ENCODE results near the gene NLRP6.
"Not testable (repeated sequence)": the region's sequence is repeated elsewhere in the genome, so short reads cannot be mapped to it uniquely, and the experiment has no call there.

The NLRP6 gene

DNA sequence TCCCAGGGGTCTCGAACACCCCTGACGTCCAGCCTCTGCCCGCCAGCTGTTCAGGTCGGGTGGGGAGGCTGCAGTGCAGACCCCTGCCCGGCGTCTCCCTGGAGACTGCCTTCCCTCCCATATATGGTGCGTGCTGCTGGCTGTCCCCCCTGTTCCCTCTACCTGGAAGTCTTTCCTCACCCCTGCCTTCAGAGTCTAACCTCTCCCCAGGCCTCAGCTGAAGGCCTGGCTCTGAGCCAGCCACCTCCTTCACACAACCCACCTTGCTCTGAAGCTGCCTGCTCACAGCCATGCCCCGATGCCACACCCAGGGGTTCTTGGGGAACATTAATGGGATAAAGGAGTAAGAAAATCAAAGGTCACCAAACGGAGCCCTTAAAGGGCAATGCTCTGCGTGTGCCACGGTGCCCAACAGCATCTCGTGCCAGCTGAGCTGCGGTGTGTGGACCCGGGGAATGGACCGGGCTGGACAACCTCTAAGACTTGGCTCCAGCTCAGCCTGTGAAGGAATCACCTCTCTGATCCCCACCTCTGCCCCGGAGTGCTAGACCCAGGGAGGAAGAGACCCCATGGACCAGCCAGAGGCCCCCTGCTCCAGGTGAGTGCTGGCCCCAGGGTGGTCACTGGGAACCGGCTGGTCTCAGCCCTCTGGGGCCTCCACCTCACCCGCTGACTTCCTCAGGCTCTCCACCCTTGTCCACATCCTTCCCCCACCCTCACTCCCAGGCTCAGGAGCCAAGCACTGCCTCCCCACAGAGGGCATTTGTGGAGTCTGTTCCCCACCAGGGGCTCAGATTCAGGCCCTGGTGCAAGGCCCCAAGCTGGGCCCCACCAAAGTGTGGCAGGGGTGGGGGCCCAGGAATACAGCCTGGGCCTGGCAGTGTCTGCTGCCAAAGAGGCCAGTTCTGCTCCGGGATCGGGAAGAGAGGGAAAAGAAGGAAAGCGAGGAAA lies at the start of gene NLRP6:
Gene NLRP6, plus strand, starts transcription at position 407 of the 951 bp plus-strand sequence. Its CDS starts 163 bp downstream, at position 570.
- no peak for DNase-seq

DNA sequence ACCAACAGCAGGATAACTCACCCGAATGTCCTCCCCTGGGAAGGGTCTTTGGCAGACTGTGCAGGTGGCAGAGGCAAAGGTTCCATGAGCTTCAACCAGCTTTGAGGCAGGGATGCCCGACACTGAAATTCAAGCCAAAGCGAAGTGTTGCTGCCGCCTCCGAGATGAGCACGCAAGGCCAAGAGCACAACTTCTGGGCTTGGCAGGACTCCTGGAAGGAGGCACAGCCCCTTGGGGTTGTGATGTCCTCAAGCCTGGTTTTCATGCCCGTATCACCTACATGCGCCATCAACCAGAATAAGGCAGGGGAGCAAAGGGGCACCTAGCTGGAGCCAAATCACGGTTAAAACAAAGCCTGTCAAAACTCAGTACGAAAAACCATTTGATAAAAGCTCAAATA lies 47.8 kb upstream of the NLRP6 start:
- DNase-seq = no peak

DNA sequence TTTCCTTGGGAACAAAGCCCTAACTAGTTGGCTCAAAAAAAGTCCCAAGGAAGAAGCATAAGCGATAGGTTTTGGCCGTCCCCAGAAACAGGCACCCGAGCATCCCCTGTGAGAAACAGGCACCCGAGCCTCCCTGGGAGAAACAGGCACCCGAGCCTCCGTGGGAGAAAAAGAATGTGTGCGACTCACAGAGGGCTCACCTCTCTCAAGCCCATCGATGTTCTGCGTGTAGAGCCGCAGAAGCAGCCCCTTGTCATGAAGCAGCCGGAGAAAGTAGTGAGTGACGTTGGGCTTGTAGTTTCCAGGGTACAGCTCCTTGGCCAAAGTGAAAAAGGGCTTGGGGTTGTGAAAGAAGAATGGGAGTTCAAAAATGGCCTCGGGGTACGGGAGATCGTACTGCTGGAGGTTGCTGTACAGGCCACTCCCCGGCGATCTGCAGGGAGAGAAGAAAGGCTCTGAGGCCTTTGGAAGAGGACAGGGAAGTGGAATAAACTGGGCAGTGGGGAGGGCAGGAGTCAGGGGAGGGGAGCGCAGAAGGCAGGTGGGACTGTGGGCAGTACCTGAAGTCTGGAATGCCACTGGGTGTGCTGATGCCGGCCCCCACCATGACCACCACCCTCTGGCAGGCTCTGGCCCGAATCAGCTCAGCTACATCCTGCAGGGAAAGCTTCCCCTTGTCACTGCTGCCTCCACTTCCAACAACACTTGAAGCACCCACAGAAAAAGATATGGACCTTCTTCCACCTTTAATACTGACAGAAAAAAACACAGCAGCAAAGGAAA lies 45.2 kb upstream of the NLRP6 start:
- no peak for DNase-seq

DNA sequence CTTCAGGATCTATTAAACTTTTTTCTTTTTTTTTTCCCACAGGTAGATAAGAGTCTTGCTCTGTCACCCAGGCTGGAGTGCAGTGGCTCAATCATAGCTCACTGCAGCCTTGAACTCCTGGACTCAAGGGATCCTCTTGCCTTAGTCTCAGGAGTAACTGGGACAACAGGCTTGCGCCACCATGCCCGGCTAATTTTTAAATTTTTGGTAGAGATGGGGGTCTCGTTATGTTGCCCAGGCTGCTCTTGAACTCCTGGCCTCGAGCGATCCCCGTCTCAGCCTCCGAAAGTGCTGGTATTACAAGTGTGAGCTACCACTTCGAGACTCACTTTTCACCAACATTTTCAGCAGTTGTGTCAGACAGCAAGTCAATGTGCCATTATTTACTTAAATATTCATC lies 43.0 kb upstream of the NLRP6 start:
- no peak for DNase-seq

DNA sequence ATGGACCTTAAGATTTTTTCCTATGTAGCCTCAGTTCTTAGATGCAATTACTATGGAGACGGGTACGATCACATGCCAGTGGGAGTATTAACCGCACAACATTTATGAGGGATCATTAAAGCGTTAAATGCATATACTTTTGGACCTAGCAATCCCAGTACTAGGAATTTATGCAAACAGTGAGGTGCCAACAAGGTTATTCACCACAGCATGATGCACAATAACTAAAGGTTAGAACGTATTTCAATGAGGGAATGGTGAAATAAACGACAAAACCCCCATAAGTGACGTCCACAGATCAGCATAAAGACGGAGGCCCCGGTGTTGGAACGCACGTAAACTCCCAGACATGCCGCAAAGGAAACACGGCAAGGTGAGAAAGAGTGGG lies 42.6 kb upstream of the NLRP6 start:
- DNase-seq = peak; percentile 58

DNA sequence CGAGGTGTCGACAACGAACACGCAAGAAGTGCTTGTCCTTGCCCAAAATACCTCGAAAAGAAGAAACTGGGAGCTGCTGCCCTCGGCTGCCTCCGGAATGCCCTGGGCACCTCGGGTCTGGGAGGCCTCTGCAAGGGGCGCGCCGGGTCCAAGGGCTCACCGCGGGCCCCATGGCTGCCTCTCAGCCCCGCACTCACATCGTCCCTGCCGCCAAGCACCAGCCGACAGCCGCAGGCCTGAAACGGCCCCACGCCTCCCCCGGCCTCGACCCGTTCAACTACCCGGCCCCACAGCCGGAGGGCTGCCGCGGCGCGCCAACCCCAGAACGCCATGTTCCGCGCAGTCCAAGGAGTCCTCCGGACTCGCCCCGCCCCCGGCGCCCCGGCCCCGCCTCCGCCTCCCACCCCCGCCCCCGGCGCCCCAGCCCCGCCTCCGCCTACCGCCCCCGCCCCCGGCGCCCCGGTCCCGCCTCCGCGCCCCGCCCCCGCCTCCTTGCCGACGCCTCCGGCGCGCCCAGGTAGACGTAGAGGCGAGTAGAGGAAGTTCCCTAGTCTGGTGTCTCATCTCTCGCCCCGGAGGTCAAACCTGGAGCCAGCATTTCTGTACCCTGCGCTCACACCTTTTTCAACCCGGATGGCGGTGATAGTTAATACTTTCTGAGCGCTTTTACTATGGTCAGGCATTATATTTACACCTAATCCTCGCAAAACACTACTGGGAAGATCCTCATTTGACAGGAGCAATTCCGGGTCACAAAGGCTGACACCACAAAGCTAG lies 42.0 kb upstream of the NLRP6 start, which contains the start of gene SIRT3:
Gene SIRT3, minus strand, starts transcription at position 346 of the 777 bp plus-strand sequence. Its CDS starts 14 bp downstream, at position 332.
- peak; percentile 86 for DNase-seq

DNA sequence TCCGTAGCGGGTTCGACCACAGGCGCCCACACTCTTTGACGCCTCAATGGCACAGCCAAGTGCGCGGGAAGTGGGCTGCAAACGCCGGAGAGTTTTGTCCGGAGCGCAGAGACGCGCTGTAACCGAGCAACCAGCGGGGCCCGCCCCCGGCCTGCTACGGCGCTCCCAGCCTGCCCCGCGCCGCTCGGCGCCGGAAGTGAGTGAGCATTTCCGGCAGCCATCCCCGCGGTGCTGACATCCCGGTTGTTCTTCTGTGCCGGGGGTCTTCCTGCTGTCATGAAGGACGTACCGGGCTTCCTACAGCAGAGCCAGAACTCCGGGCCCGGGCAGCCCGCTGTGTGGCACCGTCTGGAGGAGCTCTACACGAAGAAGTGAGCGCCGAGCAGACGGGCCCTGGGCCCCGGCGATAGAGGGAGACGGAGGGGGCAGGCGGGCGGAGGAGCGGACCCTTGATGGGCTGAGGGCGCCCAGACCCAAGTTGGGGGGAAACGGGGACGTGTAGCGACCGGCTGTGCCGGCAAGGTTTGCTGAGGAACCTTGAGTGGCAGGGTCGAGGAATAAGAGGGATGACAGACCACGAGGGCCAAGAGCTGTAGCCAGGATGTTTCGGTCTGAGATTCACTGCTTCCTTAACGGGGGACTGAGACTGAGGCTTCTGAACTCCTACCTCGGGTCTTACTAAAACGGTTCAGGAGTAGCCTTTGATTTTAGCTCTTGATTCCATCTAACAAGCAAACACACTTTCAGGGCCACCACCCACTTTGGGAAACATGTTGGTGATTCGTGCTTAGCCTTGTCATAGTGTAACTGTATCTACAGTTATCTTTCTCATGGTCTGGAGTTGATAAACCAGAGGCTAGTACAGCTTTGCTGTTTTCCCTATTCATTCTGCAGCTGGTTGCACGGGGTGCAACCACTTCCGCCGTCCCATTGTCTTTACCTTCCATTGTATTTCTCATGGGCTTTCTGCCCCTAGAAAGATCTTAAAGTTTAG lies 41.1 kb upstream of the NLRP6 start, which contains the start of gene PSMD13:
Gene PSMD13, plus strand, starts transcription at position 203 of the 994 bp plus-strand sequence. Its CDS starts 74 bp downstream, at position 277.
- peak; percentile 88 for DNase-seq

DNA sequence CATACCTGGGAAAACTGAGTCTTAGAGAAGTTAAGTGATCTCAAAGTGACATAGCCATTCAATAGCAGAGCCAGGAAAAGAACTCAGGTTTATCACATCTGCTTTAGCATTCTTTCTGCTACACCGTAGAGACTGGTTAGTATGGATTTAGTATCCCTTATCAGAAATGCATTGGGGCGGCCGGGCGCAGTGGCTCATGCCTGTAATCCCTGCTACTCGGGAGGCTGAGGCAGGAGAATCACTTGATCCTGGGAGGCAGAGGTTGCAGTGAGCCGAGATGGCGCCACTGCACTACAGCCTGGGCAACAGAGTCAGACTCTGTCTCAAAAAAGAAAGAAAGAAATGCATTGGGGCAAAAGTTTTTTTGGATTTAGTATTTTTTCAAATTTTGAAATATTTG lies 39.9 kb upstream of the NLRP6 start:
- not testable (repeated sequence) for DNase-seq

DNA sequence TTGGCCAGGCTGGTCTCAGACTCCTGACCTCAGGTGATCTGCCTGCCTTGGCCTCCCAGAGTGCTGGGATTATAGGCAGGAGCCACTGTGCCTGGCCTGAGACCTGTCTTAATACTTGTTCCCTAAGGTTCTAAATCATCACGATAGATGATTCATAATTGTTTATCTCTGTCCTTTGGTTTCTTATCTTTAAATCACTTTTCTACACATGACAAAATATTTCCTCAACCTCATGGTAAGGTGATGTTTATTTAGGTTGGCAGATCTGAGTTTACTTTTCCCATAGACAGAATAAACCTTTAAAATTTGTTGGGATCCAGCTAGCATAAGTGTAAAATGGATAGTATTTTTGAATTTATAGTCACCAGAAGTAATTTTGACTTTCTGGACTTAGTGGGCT lies 37.9 kb upstream of the NLRP6 start:
- no peak for DNase-seq

DNA sequence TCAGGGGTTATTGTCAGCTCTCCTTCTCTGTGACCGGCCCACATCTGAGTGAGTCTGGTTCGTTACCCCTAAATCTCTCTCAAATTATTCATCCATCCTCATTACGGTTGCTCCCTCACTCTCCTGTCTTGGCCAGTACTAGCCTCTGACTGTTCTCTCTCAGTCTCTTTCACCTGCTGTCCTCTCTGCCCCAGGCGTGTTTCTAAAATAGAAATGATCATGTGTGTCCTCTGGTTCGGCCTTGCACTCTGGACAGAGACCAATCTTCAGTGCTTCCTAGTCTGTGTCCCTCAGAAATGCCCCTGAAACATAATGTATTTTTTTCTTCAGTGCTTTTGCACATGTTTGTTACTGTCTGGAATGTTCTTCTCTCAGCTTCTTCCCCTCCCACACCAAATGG lies 36.6 kb upstream of the NLRP6 start:
- DNase-seq = no peak

DNA sequence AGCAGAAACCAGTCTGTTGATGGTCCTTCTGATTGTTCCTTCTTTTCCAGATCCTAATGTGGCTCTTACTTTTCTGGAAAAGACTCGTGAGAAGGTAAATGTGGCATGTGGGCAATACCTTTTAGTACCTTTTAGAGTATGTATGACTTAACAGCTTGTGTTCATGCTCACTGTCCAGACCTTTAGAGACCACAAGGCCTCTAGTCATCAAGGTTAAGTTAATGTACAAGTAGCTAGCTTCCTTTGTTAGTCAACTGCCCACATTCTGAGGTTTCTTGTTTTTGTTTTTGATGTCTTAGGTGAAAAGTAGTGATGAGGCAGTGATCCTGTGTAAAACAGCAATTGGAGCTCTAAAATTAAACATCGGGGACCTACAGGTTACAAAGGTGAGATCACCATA lies 33.8 kb upstream of the NLRP6 start:
- DNase-seq = no peak

DNA sequence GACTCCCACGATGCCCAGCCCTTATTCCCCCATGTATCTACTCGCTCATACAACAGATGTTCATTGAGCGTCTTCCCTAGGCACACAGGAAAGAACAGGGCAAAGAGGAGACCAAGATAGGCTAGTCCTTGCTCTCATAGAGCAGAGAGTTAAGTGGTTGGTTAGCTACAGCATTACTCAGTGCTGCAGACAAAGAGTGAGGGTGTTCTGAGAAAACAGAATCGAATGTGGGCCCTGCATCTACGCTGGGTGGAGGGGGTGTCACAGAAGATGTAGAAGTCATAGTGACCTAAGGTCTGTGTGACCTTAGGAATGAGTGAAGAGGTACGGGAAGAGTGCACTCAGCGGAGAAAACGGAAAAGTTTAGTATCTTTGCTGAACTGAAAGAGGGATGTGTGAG lies 29.1 kb upstream of the NLRP6 start:
- no peak for DNase-seq

DNA sequence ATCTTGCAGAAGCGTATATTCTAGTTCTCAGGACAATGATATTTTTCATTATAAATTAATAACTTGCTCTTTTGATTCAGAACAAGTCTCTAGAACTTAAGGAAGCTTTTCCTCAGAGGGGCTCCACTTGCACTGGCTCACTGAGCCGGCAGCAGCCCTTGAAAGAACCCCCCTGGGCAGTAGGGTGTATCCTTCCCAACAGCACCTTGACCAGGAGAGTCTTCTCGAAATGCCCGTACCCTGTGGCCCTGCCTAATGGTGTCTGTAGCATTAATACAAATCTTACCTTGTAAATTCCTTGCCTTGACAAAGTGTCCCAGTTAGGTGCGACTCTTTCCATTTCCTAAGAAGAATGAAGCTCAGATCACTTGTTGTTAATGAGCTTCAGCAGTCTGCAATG lies 27.9 kb upstream of the NLRP6 start:
- DNase-seq = no peak

DNA sequence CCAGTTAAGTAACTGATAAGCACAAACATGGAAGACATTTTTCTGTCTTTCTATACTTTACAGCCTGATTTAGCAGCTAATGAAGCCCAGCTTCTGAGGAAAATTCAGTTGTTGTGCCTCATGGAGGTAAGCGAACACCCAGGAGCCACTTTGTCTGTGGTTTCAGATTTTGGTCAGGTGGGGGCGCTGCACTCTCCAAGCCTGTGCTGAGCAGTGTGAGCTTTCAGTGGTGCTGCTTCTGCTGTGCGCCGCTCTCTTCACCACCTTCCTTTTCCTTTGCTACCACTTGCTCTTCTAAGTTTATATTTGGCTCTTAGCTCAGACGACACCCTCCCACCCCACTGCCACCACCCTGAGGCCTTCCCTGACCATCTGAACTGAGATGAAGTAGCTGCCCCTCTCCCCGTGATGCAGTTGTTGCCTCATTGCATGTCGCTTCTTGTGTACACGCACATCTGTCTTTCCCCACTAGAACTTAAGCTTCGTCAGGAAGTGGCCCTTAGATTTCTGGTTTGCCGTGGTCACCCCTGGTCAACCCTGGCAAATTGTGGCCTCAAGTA lies 27.4 kb upstream of the NLRP6 start:
- DNase-seq = peak; percentile 85

DNA sequence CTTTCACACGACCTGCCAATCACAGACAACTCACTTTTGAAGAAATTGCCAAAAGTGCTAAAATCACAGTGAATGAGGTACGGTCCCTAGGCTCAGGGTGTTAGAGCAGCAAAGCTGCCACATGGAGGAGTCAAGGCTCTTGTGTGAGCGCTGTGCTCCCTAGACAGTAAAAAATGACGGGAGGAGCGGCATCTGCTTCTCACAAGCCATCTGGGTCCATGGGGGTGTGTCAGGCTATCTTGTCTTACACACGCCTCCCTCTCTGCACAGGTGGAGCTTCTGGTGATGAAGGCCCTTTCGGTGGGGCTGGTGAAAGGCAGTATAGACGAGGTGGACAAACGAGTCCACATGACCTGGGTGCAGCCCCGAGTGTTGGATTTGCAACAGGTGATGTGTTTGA lies 26.7 kb upstream of the NLRP6 start:
- DNase-seq = no peak

DNA sequence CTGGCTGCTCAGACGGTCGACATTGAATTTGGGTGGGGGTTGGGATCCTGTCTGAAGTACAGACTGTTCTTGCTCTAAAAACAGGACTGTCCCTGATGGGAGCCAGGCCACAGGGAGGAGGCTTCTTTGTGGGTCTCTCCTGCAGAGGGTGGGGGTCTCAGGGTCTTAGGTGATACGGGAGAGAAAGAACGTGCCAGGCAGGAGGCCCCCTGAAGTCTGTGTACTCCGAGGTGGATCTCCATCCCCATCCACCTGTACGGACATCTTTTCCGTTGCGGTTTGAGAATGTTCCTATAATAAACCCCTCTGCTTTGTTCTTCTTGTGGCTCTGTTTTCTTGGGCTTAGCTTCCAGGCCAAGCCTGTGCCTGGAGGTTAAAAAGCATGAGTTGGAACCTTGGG lies 25.5 kb upstream of the NLRP6 start:
- DNase-seq = no peak

DNA sequence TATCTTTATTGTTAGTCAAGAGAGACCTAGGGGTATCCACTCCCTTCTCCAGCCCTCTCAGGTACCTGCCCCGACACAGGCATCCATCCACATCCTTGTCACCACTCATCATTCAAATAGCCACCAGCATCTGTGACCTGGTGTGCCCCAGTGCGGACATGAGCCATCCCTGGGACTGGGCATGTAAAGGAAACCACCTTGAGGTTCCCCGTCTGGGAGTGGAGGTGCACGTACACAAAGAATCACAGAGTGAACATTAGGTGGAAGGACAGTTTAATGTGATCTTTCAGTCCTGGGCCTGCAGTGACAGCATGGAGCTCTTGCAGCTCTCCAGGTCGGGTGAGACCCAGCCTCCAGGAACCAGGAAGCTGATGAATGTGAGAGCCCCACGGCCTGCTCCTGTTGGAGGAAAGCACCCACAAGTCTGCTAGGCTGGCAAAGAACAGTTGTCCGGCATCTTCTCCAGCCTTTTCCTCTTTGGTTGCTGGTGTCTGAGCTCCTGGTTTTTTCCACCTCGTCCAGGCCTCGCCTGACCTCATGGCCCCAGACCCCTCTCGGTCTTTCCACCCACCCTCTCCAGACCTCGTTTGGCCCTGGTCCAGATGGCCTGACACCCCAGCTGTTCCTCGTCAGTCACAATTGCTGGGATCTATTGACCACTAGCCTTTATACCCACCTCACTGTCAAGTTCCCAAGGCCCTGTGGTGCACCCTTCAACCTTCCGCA lies 24.9 kb upstream of the NLRP6 start:
- DNase-seq = no peak

DNA sequence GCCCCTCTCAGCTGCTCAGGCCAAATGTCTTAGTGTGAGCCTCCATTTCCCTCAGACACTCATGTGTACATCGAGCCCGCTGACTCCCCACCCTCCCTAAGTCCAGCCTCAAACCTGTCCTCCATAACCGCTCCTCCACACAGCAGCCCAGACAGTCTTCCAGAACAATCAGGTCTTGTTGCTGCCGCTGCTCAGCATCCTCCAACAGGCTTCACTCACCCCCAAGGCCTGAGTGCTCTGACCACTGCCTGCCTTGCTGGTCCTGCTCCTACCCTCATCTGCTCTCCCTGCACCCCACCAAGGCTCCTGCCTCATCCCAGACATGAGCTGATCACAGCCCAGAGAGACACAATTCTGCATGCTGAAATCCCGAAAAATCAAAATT lies 24.3 kb upstream of the NLRP6 start:
- DNase-seq = no peak

DNA sequence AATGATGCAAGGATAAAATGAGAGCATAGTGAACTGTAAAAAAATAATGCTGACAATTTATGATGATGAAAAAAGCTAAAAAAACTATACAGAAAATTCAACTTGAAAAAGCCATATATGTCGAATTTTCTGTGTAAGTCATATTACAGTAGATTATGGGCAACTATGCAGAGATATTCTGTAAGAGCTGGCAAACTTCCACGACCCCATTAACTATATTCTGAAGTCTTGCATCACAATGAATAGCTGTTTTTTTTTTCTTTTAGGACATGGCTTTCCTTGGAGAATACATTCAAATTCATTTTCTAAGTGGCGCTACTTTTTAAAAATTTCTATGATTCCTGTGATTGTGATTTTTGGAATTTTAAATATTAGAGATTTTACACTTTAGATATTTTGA lies 23.0 kb upstream of the NLRP6 start:
- DNase-seq = no peak

DNA sequence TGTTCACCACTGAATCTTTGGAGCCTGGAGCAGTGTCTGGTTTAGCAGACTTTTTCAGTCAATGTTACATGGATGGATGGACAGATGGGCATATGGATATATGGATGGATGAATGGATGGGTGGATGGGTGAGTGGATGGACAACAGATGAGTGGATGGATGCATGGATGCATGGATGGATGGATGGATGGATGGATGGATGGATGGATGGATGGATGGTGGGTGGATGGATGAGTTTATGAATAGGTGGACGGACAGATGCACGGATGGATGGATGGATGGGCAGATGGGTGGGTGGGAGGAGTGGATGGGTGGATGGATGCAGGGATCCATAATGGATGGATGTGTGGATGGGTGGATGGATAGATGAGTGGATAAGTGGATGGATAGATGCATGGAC lies 22.4 kb upstream of the NLRP6 start:
- no peak for DNase-seq
